ENCODE data around the gene CACNG4.

Gene CACNG4

DNA sequence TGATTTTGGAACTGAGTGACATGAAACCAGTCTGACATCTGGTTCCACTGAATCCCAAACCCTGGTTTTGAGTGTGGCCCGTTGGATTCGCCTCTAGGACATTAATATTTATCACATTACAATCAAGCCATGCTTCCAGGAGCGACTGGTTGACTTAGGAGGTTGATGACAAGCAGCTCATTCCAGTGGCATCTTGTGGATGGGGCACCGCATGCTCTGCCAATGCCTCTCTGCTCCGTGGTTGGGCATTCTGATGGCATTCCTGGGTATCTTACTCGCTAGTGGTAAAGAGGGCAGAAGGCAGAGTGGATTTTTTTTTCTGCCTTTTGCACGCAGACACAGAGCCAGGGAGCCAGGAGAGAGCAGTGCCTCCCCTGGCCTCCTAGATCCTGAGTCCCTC, 31.4 kb downstream of the CACNG4 start:
- TF ChIP-seq, protein P1, sequence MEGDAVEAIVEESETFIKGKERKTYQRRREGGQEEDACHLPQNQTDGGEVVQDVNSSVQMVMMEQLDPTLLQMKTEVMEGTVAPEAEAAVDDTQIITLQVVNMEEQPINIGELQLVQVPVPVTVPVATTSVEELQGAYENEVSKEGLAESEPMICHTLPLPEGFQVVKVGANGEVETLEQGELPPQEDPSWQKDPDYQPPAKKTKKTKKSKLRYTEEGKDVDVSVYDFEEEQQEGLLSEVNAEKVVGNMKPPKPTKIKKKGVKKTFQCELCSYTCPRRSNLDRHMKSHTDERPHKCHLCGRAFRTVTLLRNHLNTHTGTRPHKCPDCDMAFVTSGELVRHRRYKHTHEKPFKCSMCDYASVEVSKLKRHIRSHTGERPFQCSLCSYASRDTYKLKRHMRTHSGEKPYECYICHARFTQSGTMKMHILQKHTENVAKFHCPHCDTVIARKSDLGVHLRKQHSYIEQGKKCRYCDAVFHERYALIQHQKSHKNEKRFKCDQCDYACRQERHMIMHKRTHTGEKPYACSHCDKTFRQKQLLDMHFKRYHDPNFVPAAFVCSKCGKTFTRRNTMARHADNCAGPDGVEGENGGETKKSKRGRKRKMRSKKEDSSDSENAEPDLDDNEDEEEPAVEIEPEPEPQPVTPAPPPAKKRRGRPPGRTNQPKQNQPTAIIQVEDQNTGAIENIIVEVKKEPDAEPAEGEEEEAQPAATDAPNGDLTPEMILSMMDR (conservative IDR thresholded peaks at IDR 0.05), result no peak
- no peak overlapping the region for H3K27ac ChIP-seq

DNA sequence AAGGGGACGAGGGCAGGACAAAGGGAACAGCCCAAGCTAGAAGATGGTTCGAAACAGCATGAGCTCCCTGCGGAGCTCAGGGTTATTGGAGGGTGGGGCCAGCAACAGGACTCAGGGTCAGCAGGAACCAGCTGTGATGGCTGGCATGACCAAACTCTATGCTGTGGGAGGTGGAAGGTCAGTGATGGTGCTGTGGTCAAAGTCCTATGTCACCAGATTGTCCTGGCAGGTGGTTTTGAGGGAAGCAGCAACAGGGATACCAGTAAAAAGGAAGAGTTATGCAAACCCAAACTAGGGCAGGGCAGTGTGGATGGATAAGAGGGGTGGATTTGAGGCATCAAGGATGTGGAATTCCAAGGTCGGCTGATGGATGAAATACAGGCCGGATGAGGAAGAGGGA, 32.4 kb downstream of the CACNG4 start:
- no peak overlapping the region for H3K27ac ChIP-seq
- TF ChIP-seq, protein P1 (conservative IDR thresholded peaks at IDR 0.05), result no peak

DNA sequence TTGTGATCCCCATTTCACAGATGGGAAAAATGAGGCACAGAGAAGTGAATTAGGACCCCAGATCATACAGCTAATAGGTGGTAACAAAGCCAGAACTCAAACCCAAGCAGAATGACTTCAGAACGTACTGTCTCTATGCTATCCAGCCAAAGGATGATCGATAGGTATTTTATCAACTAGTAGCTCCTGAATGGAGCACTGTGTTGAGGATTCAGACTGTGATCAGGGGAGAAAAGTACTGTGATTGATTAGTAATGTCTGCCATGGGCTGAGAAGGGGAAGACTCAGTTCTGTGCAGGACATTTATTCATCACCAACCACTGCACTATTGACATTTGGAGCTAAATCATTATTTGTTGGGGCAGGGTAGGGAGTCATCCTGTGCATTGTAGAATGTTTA, 38.7 kb downstream of the CACNG4 start:
- TF ChIP-seq, protein P1 (conservative IDR thresholded peaks at IDR 0.05), result no peak
- no peak overlapping the region for H3K27ac ChIP-seq

DNA sequence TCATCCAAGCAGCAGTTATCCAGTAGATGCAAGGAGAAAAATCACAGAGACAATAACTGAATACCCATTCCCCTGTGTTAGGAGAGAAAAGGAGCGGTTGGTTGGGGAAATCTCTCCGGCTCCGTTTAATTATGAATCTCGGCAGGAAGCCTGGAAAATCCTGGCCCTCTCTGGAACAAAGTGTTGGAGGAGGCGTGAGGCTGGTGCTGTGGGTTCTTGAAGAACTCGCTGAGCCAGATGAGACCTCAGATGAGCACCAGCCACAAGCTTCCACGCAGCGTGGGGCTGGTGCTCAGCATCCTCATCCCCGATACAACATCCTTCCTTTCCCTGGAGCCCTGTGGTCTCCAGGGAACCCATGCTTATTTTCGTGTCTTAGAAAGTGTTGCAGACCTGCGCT, 39.7 kb downstream of the CACNG4 start:
- no peak overlapping the region for H3K27ac ChIP-seq
- TF ChIP-seq, protein P1 (conservative IDR thresholded peaks at IDR 0.05), result no peak

DNA sequence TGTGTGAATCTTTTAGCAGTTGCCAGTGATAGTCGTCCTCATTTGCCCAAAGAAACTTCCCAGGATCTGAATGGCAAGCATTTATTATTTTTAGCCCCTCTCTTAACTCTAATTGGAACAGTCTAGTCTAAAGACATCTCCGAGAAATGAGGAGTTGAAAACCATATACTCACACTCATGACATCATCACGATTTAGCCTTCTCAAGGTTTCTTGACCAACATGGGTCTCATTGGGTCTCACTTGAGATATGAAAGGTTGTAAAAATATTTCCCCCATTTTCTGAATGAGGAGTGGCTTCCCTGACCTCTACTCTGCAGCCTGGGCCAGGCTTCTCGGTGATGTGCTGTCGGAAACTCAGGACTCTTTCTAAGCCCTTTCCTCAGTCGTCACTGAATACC, 42.8 kb downstream of the CACNG4 start:
- TF ChIP-seq, protein P1 (conservative IDR thresholded peaks at IDR 0.05), result no peak
- no peak overlapping the region for H3K27ac ChIP-seq

DNA sequence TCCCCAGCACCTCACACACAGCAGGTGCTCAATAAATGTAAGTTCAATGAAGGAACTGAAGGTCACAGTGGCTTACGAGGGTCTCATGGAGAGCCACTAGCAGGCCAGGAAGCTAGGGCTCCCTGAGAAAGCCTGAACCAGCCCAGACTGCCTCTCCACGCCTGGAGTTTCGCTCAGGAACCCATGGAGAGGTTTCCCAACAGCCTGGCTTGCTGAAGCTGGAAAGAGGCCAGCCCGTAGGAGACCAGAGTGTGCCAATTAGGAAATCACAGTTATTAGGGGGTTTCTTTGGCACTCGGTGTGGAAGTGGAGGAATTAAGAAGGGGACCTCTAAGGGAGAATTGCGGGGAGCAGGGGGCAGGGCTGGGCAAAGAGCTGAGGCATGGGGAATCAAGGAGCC, 43.6 kb downstream of the CACNG4 start:
- H3K27ac ChIP-seq, result no peak overlapping the region
- TF ChIP-seq, protein P1 (conservative IDR thresholded peaks at IDR 0.05), result no peak

DNA sequence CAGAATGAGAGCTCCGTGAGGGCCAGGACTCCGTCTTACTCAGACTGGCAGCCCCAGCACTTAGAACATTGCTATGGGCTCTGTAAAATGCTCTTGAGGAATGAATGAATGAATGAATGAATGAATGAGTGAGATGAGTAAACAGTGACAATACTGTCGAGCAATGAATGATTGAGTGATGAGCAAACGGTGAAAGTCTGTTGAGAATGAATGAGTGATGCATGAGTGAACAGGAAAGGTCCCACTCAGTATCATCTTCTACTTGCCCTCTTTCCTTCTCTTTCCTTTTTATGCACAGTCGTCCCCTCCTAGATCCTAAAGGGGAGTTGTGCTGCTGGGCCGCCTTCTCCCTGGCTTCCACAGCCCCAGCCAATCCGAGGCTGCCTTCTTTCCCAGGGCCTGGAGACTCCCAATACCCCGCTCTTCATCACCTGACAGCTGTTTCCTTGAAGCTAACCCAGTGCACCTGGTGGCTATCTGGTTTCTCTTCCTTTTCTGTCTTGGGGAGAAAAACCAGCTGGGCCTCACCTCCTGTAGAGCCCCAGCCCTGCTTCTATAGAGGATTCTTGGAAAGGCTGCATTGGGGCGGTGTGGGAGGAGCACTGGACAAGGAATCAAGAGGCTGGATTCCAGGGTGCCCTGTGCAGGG, 47.1 kb downstream of the CACNG4 start:
- H3K27ac ChIP-seq, result no peak overlapping the region
- TF ChIP-seq, protein P1 (conservative IDR thresholded peaks at IDR 0.05), result no peak
